ENCODE measurements around the gene E2F4. TPM values are rescaled to one million over a fixed set of nuclear protein-coding genes. Genes with fewer than 3 reads are reported as not detected.

E2F4 gene
- total and polyA plus RNA-seq, 2 of the 13 experiments (the other 11 are each of a cell fraction or from before 2014, with no cell fraction given): 84.8 to 91.2 TPM

DNA sequence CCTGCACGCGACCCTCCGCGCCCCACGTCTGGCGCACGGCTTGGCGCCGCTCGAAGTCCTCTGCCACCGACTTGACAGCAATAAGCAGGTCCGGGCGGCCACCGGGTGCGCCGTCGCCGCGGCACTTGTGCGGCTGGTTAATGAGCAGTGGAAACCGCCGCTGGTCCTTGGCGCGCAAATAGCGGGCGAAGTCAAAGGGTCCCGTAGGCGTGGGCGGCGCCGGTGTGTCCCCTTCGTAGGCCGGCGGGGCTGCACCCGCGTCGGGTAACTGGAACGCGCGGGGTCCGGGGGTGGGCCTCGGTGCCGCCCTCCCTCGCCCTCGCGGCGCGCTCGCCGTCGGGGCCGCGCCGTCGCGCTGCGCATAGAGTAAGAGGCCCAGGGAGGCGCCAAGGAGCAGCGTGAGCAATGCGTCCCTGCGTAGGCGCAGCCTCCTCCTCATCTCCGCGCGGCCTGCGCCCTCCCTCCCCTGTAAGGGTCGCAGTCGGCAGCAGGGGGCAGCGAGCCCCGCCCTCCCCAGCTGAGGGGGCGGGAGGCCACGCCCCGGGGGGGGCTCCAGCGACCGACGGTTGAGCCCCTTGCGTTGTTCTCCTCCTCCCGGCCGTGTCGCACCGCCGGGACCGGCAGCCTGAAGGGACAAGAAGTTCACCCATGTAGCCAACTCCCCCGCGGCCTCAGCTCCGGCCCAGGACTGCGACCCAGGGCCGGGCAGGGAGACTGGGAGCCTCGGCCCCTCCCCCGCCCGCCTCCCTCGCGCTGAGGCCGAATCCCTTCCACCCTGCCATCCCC is 41.7 kb upstream of the E2F4 start (continued):
- TF ChIP-seq, protein P1, sequence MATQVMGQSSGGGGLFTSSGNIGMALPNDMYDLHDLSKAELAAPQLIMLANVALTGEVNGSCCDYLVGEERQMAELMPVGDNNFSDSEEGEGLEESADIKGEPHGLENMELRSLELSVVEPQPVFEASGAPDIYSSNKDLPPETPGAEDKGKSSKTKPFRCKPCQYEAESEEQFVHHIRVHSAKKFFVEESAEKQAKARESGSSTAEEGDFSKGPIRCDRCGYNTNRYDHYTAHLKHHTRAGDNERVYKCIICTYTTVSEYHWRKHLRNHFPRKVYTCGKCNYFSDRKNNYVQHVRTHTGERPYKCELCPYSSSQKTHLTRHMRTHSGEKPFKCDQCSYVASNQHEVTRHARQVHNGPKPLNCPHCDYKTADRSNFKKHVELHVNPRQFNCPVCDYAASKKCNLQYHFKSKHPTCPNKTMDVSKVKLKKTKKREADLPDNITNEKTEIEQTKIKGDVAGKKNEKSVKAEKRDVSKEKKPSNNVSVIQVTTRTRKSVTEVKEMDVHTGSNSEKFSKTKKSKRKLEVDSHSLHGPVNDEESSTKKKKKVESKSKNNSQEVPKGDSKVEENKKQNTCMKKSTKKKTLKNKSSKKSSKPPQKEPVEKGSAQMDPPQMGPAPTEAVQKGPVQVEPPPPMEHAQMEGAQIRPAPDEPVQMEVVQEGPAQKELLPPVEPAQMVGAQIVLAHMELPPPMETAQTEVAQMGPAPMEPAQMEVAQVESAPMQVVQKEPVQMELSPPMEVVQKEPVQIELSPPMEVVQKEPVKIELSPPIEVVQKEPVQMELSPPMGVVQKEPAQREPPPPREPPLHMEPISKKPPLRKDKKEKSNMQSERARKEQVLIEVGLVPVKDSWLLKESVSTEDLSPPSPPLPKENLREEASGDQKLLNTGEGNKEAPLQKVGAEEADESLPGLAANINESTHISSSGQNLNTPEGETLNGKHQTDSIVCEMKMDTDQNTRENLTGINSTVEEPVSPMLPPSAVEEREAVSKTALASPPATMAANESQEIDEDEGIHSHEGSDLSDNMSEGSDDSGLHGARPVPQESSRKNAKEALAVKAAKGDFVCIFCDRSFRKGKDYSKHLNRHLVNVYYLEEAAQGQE (IDR thresholded peaks at IDR 0.05; ENCODE audit: borderline replicate concordance in 1 of 2, low read depth in 1 of 2, low read length in 2 of 2): no peak
- TF ChIP-seq TP53 (CRISPR knock-in tag; conservative IDR thresholded peaks at IDR 0.05): no peak
- TF ChIP-seq ZNF296 (CRISPR knock-in tag; conservative IDR thresholded peaks at IDR 0.05): no peak
- 0 out of 2 replicates have a peak, but pooled peaks have one; percentile 38 for TF ChIP-seq ZNF235 (CRISPR knock-in tag; IDR thresholded peaks at IDR 0.05; ENCODE audit: borderline replicate concordance)
- no peak for TF ChIP-seq NFYC (CRISPR knock-in tag; IDR thresholded peaks at IDR 0.05)
- peak; percentile 28; the same call in 1 of the 2 replicates for TF ChIP-seq ETV5 (CRISPR knock-in tag; IDR thresholded peaks at IDR 0.05; ENCODE audit: borderline replicate concordance)
- TF ChIP-seq, protein P2, sequence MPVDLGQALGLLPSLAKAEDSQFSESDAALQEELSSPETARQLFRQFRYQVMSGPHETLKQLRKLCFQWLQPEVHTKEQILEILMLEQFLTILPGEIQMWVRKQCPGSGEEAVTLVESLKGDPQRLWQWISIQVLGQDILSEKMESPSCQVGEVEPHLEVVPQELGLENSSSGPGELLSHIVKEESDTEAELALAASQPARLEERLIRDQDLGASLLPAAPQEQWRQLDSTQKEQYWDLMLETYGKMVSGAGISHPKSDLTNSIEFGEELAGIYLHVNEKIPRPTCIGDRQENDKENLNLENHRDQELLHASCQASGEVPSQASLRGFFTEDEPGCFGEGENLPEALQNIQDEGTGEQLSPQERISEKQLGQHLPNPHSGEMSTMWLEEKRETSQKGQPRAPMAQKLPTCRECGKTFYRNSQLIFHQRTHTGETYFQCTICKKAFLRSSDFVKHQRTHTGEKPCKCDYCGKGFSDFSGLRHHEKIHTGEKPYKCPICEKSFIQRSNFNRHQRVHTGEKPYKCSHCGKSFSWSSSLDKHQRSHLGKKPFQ (CRISPR knock-in tag; IDR thresholded peaks at IDR 0.05; ENCODE audit: insufficient replicate concordance): no peak
- TF ChIP-seq, protein P3, sequence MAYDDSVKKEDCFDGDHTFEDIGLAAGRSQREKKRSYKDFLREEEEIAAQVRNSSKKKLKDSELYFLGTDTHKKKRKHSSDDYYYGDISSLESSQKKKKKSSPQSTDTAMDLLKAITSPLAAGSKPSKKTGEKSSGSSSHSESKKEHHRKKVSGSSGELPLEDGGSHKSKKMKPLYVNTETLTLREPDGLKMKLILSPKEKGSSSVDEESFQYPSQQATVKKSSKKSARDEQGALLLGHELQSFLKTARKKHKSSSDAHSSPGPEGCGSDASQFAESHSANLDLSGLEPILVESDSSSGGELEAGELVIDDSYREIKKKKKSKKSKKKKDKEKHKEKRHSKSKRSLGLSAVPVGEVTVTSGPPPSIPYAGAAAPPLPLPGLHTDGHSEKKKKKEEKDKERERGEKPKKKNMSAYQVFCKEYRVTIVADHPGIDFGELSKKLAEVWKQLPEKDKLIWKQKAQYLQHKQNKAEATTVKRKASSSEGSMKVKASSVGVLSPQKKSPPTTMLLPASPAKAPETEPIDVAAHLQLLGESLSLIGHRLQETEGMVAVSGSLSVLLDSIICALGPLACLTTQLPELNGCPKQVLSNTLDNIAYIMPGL (CRISPR knock-in tag; IDR thresholded peaks at IDR 0.05; ENCODE audit: borderline replicate concordance in 1 of 2, low read depth in 1 of 2): no peak
- no peak for TF ChIP-seq FOXJ3 (CRISPR knock-in tag; IDR thresholded peaks at IDR 0.05; ENCODE audit: borderline replicate concordance)
- no peak for TF ChIP-seq ZNF75D (CRISPR knock-in tag; IDR thresholded peaks at IDR 0.05; ENCODE audit: borderline replicate concordance)
- TF ChIP-seq HNRNPLL (IDR thresholded peaks at IDR 0.05; ENCODE audit: low read depth, low read length, poor library complexity, severe bottlenecking): peak; percentile 27
- TF ChIP-seq, protein P4, sequence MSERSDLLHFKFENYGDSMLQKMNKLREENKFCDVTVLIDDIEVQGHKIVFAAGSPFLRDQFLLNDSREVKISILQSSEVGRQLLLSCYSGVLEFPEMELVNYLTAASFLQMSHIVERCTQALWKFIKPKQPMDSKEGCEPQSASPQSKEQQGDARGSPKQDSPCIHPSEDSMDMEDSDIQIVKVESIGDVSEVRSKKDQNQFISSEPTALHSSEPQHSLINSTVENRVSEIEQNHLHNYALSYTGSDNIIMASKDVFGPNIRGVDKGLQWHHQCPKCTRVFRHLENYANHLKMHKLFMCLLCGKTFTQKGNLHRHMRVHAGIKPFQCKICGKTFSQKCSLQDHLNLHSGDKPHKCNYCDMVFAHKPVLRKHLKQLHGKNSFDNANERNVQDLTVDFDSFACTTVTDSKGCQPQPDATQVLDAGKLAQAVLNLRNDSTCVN (CRISPR knock-in tag; IDR thresholded peaks at IDR 0.05; ENCODE audit: borderline replicate concordance): no peak
- TF ChIP-seq SRSF1 (optimal IDR thresholded peaks at IDR 0.05; ENCODE audit: low read depth, low read length): peak; percentile 65
- peak; percentile 22; the same call in 1 of the 2 replicates for TF ChIP-seq KDM5B (CRISPR knock-in tag; IDR thresholded peaks at IDR 0.05; ENCODE audit: borderline replicate concordance)
- no peak for TF ChIP-seq REXO4 (CRISPR knock-in tag; IDR thresholded peaks at IDR 0.05; ENCODE audit: borderline replicate concordance)
- TF ChIP-seq MEIS1 (CRISPR knock-in tag; IDR thresholded peaks at IDR 0.05; ENCODE audit: borderline replicate concordance): no peak; the same call in 1 of the 2 replicates
- peak; percentile 67 for TF ChIP-seq HIVEP1 (CRISPR knock-in tag; IDR thresholded peaks at IDR 0.05)
- TF ChIP-seq NCOA5 (CRISPR knock-in tag; IDR thresholded peaks at IDR 0.05): peak; percentile 78; the same call in 1 of the 2 replicates
